ENCODE measurements around the gene IQCC.

DNA sequence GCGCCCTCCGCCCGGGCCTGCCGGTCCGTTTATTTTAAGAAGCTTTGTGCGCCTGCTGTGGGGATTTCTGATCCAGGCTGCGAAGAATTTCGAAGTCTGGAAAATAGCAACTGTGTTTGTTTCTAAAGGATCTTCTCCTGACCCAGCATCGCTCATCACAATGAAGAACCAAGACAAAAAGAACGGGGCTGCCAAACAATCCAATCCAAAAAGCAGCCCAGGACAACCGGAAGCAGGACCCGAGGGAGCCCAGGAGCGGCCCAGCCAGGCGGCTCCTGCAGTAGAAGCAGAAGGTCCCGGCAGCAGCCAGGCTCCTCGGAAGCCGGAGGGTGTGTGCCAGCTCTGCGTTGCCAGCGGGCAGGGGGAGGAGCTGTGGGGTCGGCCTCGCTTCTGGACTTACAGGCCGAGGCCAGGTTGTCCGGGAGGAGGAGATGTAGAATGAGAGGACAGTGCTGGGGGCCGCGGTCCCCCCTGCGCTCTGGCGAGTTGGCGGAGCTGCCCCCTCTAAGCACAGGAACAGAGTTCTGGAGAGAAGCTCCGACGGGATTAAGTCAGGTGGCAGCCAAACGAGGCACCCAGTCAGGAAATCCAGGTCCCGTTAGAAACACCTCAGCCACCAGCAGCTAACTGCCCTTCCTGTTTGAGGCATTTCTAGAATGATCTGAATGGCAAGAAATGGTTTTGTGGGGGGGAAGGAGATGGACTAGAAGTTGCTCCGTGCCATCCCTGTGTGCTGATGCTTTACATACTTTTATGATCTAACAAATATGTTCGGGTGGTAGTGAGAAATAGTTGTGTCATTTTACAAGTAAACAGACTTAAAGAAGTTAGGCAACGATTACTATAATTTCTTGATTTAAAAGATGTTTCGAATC is 25.0 kb upstream of the IQCC start:
- TF ChIP-seq CTCF (IDR thresholded peaks at IDR 0.05; ENCODE audit: low read length) (no peak), EZH2 (IDR thresholded peaks at IDR 0.05; ENCODE audit: borderline replicate concordance, low read length) (no peak)
